Brain microvascular endothelial cell (primary cell): ENCODE measurements around the gene NR1I3.

Source experiments
- DNase-seq: peaks from one replicate; pipeline ENCODE4 v3.0.0-alpha.2; 2020
- H3K27ac ChIP-seq: fragments of 250-450 bp; sonication (Bioruptor Pico); 2 replicates; pipeline ENCODE4 v1.5.1; 2020; ENCODE audit warnings: mild to moderate bottlenecking, moderate library complexity
- H3K27me3 ChIP-seq: fragments of 250-450 bp; sonication (Bioruptor Pico); replicated peaks from 2 replicates; pipeline ENCODE4 v1.5.1; 2020; ENCODE audit warnings: mild to moderate bottlenecking
- H3K36me3 ChIP-seq: fragments of 250-450 bp; sonication (Bioruptor Pico); replicated peaks from 2 replicates; pipeline ENCODE4 v1.5.1; 2020; ENCODE audit warnings: mild to moderate bottlenecking
- H3K4me3 ChIP-seq: 2 replicates; pipeline ENCODE4 v1.5.1; 2011; ENCODE audit warnings: low read depth, mild to moderate bottlenecking, control low read depth, low read length, moderate library complexity
- CTCF ChIP-seq: IDR thresholded peaks from 2 replicates; pipeline ENCODE4 v1.5.1; 2011; ENCODE audit warnings: low read depth, mild to moderate bottlenecking, moderate library complexity, low read length, control low read depth, inconsistent platforms; ENCODE audit errors: missing control alignments
- in situ Hi-C: cut with HindIII; loops from 2 replicates; pipeline ENCODE4 v1.10.0; 2017; ENCODE audit warnings: low sequenced_read_pairs, low pct_ligation_motif_present

The NR1I3 gene

DNA sequence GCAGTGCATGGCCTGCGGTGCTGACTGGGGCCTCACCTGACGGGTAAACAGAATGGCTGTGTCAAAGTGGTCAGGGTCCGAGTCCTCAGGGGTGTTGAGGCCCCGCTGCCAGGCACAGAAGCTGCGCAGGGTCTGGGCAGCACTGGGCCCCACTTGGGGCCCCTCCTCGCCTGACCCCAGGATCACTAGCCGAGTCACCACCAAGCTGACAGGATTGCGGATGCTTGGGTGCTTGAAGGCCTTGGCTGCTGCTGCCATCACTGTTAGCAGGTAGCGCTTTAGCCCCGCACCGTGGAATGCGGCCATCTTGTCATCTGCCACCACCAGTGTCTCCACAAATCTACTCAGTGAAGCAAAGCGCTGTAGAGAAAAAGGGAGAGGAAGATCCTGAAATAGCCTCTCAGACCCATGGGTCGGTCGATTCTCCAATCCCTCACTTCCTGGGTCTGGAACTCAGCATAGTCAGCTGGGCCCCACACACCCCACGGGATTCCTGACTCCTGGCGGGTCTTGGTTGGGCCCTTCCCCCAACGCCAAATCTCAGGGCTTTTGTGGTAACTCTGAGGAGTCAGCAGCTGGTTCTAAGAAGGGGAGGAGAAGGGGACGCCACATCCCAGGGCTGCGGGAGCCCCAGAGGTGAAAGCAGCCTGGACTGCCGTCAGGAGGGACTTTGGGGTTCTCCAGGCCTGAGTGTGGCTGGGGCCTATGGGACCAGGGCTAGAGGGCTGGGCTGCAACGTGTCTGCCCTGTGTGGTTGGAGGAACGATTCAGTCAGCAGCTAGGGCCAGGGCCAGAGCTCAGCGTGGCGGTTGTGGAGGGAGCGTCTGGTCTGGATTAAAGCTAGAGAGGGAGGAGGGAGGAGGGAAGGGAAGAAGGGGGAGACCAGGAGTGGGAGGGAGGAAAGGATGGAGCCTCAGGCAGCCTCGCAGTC is 41.2 kb downstream of the NR1I3 start:
- Histone ChIP-seq H3K27me3 (no peaks in the 10 kb centered on the region), H3K27ac (peak overlapping the region; percentile 69), H3K36me3 (no peaks in the 10 kb centered on the region), H3K4me3 (peak overlapping the region; percentile 55)
- no peak for TF ChIP-seq CTCF
- DNase-seq = peak; percentile 53
- in situ Hi-C loops = no loop called here

GRCh38 chr1:161196111-161196510 is 41.9 kb downstream of the NR1I3 start:
- Histone ChIP-seq H3K27me3 (no peaks in the 10 kb centered on the region), H3K4me3 (peak overlapping the region; percentile 12), H3K27ac (no peak overlapping the region), H3K36me3 (no peaks in the 10 kb centered on the region)
- in situ Hi-C loops = no loop called here
- no peak for TF ChIP-seq CTCF
- no peak for DNase-seq

- Histone ChIP-seq H3K27me3 (no peaks in the 10 kb centered on the region), H3K36me3 (no peaks in the 10 kb centered on the region), H3K27ac (no peak overlapping the region), H3K4me3 (no peak overlapping the region)
- in situ Hi-C loops = no loop called here
- no peak for DNase-seq
- TF ChIP-seq CTCF = no peak
These were observed 42.8 kb downstream of the NR1I3 start for GRCh38 chr1:161195171-161195570.

DNA sequence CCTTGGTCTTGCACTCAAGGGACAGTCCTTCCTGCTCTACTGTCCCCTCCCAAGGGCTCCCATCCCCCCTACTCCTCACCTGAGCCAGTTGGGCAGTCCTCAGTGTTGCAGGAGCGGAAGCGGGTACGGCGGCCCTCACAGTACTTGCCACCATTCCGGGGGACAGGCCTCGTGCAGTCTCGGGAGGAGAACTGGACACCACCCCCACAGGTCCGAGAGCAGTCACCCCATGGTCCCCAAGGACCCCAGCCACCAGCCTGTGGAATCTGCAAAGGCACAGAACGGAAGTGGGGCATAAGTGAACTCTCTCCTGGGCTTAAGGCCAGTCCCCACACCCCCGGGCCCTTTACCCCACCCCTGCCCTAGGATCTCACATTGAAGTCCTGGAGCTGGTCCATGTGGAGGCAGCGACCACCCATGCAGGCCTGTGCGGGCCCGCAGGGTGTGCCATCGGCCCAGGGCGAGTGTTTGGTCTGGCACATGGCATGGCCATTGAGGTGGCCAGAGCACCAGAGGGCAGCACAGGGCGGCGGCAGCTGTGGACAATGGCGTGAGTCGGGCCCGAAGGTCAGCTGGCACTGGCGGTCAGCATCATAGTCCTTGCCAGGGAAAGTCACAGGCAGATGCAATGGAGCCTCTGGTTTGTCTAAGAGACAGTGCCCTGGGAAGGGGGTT is 44.3 kb downstream of the NR1I3 start:
- H3K36me3 ChIP-seq = no peaks in the 10 kb centered on the region
- H3K4me3 ChIP-seq = no peak overlapping the region
- in situ Hi-C loops = no loop called here
- no peak for DNase-seq
- peak; percentile 19 for TF ChIP-seq CTCF
- H3K27me3 ChIP-seq = no peaks in the 10 kb centered on the region
- no peak overlapping the region for H3K27ac ChIP-seq

- no peaks in the 10 kb centered on the region for H3K36me3 ChIP-seq
- H3K4me3 ChIP-seq = no peak overlapping the region
- peak; percentile 63 for DNase-seq
- peak; percentile 95 for TF ChIP-seq CTCF
- no peaks in the 10 kb centered on the region for H3K27me3 ChIP-seq
- in situ Hi-C loops = no loop called here
- H3K27ac ChIP-seq = no peak overlapping the region
These were observed 45.2 kb downstream of the NR1I3 start for GRCh38 chr1:161192476-161193465.
